ENCODE measurements around the gene RAB17. TPM values are rescaled to one million over a fixed set of nuclear protein-coding genes. Genes with fewer than 3 reads are reported as not detected.

The RAB17 gene
- total and polyA plus RNA-seq, 2 of the 4 experiments (the other 2 are of a cell fraction), result 0.41 TPM; not detected in 1

- ATAC-seq (ENCODE audit: low read depth), result no peak
- H2AK9ac ChIP-seq (replicated peaks; ENCODE audit: low read depth, low read length, poor library complexity), result no peak overlapping the region
- H3K79me1 ChIP-seq (ENCODE audit: low read depth in 1 of 2, low read length in 2 of 2), result peaks cover 34 to 84% of the 10 kb centered on the region in 2 experiments
- no peak overlapping the region for H3K4ac ChIP-seq (ENCODE audit: low read depth, low read length)
- no peak overlapping the region for H3K4me3 ChIP-seq (ENCODE audit: insufficient read depth, low read depth, low read length)
- no peak overlapping the region for H2BK20ac ChIP-seq (ENCODE audit: low read depth, low read length)
- peaks cover 7% of the 10 kb centered on the region for H3K4me1 ChIP-seq (ENCODE audit: control insufficient read depth, insufficient read depth, low read length)
- in situ Hi-C loops (cut with MboI; ENCODE audit: low sequenced_read_pairs) (no loop called here), dilution Hi-C loops (cut with HindIII; ENCODE audit: low sequenced_read_pairs, unreplicated experiment) (no loop called here), intact Hi-C loops (cut with micrococcal nuclease) (no loop called here)
- no peak overlapping the region for H2BK120ac ChIP-seq (ENCODE audit: low read depth, low read length)
- no peaks in the 10 kb centered on the region for H3K27me3 ChIP-seq (ENCODE audit: control insufficient read depth, insufficient read depth, low read length)
- no peak overlapping the region for H2AFZ ChIP-seq (replicated peaks; ENCODE audit: low read length, poor library complexity)
- 0 out of 2 replicates have a peak, but pooled peaks cover 2% of the 10 kb centered on the region for H3K9me3 ChIP-seq (ENCODE audit: control insufficient read depth, insufficient read depth, low read length)
- H3K18ac ChIP-seq (ENCODE audit: low read depth, low read length), result no peak overlapping the region
- TF ChIP-seq MAFK (IDR thresholded peaks at IDR 0.05; ENCODE audit: low read depth, low read length), result no peak
- TF ChIP-seq CTCF (conservative IDR thresholded peaks at IDR 0.05; ENCODE audit: low read depth, low read length), result no peak
- no peak for TF ChIP-seq CEBPB (IDR thresholded peaks at IDR 0.05; ENCODE audit: low read depth, low read length)
- no peak for TF ChIP-seq BHLHE40 (IDR thresholded peaks at IDR 0.05; ENCODE audit: low read depth, low read length)
- TF ChIP-seq MAZ (IDR thresholded peaks at IDR 0.05; ENCODE audit: borderline replicate concordance, low read depth, low read length), result no peak
- no peak for TF ChIP-seq POLR2A (IDR thresholded peaks at IDR 0.05; ENCODE audit: low read depth, low read length)
- H3K4me2 ChIP-seq (ENCODE audit: low read depth, low read length), result no peak overlapping the region
- H2BK5ac ChIP-seq (ENCODE audit: low read depth, low read length, poor library complexity, severe bottlenecking), result no peak overlapping the region
- no peak overlapping the region for H2BK15ac ChIP-seq (ENCODE audit: low read depth, low read length)
- ChIA-PET CTCF (no interaction called here), POLR2A (ENCODE audit: unreplicated experiment) (no interaction called here)
- no peak overlapping the region for H3K9ac ChIP-seq (ENCODE audit: low read depth, low read length)
- H4K5ac ChIP-seq (ENCODE audit: low read depth, low read length), result no peak overlapping the region
- H4K91ac ChIP-seq (ENCODE audit: insufficient read depth, low read depth, low read length), result no peak overlapping the region
- no peak overlapping the region for H3K56ac ChIP-seq (ENCODE audit: extremely low read depth, insufficient read depth, low read length)
- no peak for DNase-seq
- peaks cover 16% of the 10 kb centered on the region for H3K36me3 ChIP-seq (ENCODE audit: control insufficient read depth, insufficient read depth, low read length)
- no peak overlapping the region for H2AK5ac ChIP-seq (ENCODE audit: low read depth, low read length)
- H3K27ac ChIP-seq (ENCODE audit: insufficient read depth, low read length), result no peak overlapping the region
- 96% methylated on average over 12 of the region's 19 CpGs; no CpG with 5 or more reads in 1 of the 2 experiments for WGBS, 2 experiments (ENCODE audit: extremely low coverage in 2 of 2, insufficient read length in 1 of 2)
- H4K20me1 ChIP-seq (ENCODE audit: insufficient read depth, low read length), result peaks cover 35% of the 10 kb centered on the region
- BruUV-seq (replicated peaks), result no TSS peak
- no peak overlapping the region for H4K8ac ChIP-seq (ENCODE audit: low read depth in 2 of 2, low read length in 2 of 2)
- H3K9me1 ChIP-seq (ENCODE audit: insufficient read depth, low read length), result peaks cover 18% of the 10 kb centered on the region
- no peak overlapping the region for H3K23ac ChIP-seq (ENCODE audit: low read depth, low read length)
- no peak overlapping the region for H3K14ac ChIP-seq (replicated peaks; ENCODE audit: low read depth, low read length)
These were observed 41.5 kb upstream of the RAB17 start for GRCh38 chr2:237631801-237632585.

Data from IMR-90 (cell line).